Activated CD4-positive, alpha-beta T cell treated with anti-CD3 and anti-CD28 coated beads for 4 hours (primary cell): ENCODE measurements around the gene NALCN.
A peak's percentile ranks its signal among the peaks of the same experiment; 100 is the strongest.

Source experiments
- DNase-seq, 2 donors: peaks; one replicate each; pipeline ENCODE4 v3.0.0-alpha.2; 2020

Gene NALCN

GRCh38 chr13:101190337-101190736, 226.0 kb downstream of the NALCN start:
- no peak for DNase-seq

- no peak for DNase-seq
These were observed 230.7 kb downstream of the NALCN start for GRCh38 chr13:101185606-101186005.

- no peak for DNase-seq
These were observed 235.1 kb downstream of the NALCN start for GRCh38 chr13:101181076-101181685.

- DNase-seq: no peak
These were observed 237.3 kb downstream of the NALCN start for GRCh38 chr13:101179021-101179420.

DNA sequence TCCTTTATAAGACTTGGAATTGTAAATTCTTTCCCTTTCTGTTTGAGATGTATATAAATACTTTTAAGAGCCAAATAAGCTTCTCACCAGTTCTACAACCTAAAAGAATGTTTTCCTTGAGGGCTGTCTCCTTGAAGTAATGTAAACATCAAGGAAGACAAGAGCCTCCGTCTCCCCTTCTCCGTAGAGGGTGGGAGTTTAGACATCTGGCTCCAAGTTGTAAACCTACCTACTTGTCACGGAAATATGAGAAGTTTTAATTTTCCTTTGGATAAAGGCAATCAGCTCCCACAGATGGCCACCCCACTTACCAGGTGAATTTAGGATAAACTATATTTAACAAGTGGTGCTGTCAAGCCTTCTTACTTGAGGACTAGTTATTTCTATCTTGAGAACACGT, 237.9 kb downstream of the NALCN start:
- DNase-seq: no peak

DNA sequence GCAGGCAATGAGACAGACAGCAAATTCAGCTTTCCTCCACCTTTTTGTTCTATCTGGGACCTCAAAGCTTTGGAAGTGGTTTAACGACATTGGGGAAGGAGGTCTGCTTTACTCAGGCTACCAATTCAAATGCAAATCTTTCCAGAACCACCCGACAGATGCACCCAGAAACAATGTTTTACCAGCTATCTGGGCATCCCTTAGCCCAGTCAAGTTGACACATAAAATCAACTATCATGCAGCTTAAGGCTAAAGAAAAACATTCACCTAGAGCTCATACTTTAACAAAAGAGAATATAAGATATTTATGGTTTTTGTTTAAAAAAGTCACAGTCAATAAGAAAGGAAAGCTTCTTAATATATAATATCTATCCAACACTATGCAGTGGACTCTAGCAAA, 246.0 kb downstream of the NALCN start:
- no peak for DNase-seq

- no peak for DNase-seq
These were observed 259.0 kb downstream of the NALCN start for GRCh38 chr13:101157261-101157660.

- DNase-seq: no peak
These were observed 260.4 kb downstream of the NALCN start for GRCh38 chr13:101155920-101156319.

- DNase-seq: no peak
These were observed 264.1 kb downstream of the NALCN start for GRCh38 chr13:101152184-101152583.

- no peak for DNase-seq
These were observed 265.3 kb downstream of the NALCN start for GRCh38 chr13:101150998-101151397.

- no peak for DNase-seq
These were observed 266.4 kb downstream of the NALCN start for GRCh38 chr13:101149735-101150384.

GRCh38 chr13:101146101-101146898, 270.0 kb downstream of the NALCN start:
- DNase-seq: no peak

DNA sequence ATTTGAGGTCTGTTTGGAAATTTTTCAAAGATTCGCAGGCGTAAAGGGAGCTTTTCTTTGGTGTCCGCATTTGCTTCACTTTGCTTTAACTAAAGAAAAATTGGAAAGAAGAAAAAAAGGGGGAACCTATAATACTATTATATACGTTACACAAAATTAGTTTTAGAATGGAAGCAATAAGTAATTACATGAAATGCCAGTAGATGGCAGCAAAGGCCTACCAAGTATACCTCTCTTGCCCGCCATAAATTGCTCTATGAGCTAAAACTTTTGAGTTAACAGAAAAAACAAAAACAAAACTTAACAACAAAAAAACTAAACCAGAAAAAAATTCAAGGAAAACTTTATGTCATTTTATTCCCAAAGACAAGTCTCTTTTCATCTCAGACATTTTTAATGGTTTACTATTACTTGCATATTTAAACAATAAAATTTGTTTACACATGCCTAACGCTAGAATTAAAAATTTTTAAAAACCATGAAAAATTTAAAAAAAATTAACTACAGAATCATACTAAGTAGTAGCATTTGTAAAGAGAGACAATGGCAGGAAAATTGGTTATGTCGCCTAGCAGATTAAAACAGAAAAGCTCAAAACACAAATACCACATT, 271.4 kb downstream of the NALCN start:
- peak in 1 of 2 donors; percentile 16 for DNase-seq

DNA sequence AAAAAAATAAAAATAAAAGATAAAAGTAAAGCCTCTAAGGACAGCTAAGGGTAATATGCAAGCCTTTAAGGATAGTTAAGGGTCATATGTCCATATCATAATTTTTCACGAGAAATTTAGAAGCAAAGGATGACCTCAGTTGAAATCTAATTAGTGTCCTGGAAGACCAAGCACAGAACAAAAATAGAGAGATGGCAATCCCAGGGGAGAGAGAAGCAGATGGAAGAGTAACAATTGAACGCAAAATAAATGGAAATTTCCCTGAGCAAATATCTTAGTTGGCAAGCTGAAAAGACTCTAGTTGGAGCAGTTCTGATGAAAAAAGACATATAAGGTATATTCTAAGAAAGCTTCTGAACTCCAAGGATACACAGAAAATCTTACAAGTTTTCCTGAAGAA, 275.4 kb downstream of the NALCN start:
- no peak for DNase-seq

DNA sequence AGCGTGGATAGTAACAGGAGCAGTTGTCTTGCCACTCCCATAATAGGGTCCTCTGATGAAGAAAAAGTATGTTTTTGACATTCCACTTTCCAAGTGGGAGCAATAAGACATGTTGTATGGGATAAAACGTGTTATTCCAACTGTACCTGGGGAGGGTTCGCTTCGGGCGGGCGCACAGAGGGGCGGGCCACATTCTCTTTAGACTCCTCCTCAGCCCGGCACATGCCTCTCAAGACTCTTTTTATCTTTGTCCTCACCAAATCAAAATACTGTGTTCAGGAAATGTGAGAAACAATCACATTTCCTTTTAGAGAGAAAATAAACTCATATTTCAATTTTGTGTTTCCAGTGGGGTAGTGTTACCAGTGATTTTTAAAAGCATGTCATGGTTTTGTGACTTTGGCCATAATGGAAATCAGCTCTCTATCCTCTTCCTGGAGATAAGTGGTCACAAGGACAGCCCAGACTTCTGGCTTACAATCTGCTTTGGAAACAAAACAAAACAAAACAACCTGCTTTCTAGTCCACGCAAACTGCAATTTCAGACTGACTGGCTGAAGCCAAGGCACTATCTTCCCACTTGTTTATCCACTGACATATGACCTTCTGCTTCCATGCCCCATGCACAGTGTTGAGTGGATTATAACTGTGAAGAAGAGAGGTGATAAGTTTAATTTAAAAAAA, 276.1 kb downstream of the NALCN start:
- no peak for DNase-seq

GRCh38 chr13:101139081-101139480, 277.2 kb downstream of the NALCN start:
- DNase-seq: no peak

GRCh38 chr13:101127741-101128353, 288.5 kb downstream of the NALCN start:
- DNase-seq: peak in 1 of 2 donors; percentile 12

DNA sequence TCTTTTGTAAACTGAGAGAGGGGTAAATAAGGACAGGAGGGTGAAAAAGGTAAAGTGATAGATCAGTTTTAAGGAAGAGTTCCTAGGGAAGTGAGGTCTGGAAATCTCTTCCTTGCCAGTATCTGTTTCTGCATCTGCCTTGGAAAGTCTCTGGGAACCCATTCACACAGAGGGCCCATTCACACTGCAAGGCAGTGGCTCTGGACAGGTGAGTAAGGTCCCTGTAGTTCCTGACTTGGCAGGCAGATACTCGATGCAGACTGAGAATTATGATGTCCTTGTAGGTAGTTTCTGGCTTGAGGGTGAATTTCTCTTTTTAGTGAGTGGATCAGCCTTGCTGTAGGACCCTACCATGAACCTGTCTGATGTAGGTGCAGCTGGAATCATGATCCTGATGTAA, 293.3 kb downstream of the NALCN start:
- no peak for DNase-seq

GRCh38 chr13:101121608-101122007, 294.7 kb downstream of the NALCN start:
- no peak for DNase-seq

DNA sequence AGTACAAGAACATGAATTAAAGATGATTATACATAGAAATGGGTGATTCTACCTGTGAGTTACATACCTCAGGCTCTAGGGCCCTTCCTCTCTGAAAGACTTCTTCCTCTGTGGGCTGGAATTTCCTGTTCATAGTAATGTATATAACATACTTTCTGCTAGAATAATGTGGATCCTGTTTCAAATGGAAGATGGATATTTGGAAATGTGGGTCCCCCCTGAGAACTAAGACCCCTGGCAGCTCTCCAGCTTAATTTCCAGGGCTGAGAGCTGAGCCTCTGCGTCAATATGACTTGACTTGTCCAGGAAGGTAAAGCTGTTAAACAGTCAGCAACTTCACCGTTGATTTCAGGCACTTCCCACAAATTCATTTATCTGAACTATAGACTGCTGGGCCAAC, 296.3 kb downstream of the NALCN start:
- DNase-seq: no peak

GRCh38 chr13:101116826-101117225, 299.5 kb downstream of the NALCN start:
- no peak for DNase-seq

- no peak for DNase-seq
These were observed 300.0 kb downstream of the NALCN start for GRCh38 chr13:101116341-101116740.

GRCh38 chr13:101115762-101116171, 300.5 kb downstream of the NALCN start:
- no peak for DNase-seq
